ENCODE data around the gene CPE. TPM values are rescaled to one million over a fixed set of nuclear protein-coding genes. Genes with fewer than 3 reads are reported as not detected.
A peak's percentile ranks its signal among the peaks of the same experiment; 100 is the strongest.
"Not testable (repeated sequence)": the region's sequence is repeated elsewhere in the genome, so short reads cannot be mapped to it uniquely, and the experiment has no call there.

The CPE gene
- polyA plus RNA-seq, 1 donor (not counting 4 experiments of a cell fraction or from before 2014, with no cell fraction given) = 1.9 TPM

GRCh38 chr4:165335163-165335703 lies 43.6 kb upstream of the CPE start:
- H3K9ac ChIP-seq (ENCODE audit: control insufficient read depth, extremely low read depth, insufficient read depth, low read length) = no peak overlapping the region
- H2AFZ ChIP-seq (ENCODE audit: control insufficient read depth, low read length) = no peak overlapping the region
- no peaks in the 10 kb centered on the region for H3K27me3 ChIP-seq (ENCODE audit: control insufficient read depth, extremely low read depth, insufficient read depth, low read length)
- H4K20me1 ChIP-seq (ENCODE audit: control insufficient read depth, extremely low read depth, insufficient read depth, low read length) = peaks cover 53% of the 10 kb centered on the region
- H3K9me3 ChIP-seq (ENCODE audit: control insufficient read depth, low read depth, low read length) = no peaks in the 10 kb centered on the region
- H3K36me3 ChIP-seq (ENCODE audit: control insufficient read depth in 2 of 2, extremely low read depth in 1 of 2, insufficient read depth in 2 of 2, low read length in 2 of 2) = peaks cover 23 to 31% of the 10 kb centered on the region in 2 experiments
- H3K4me3 ChIP-seq (ENCODE audit: control insufficient read depth in 2 of 3, extremely low read depth in 1 of 3, insufficient read depth in 2 of 3, low read depth in 1 of 3, low read length in 3 of 3) = no peak overlapping the region
- dilution Hi-C loops (cut with MboI; ENCODE audit: extremely low pct_ligation_motif_present, low sequenced_read_pairs) = loop anchor here (25.0 kb wide), 1 partner anchor 127 kb away; no protein-coding TSS in a partner anchor
- H3K4me2 ChIP-seq (ENCODE audit: control insufficient read depth, extremely low read depth, insufficient read depth, low read depth, low read length) = no peak overlapping the region
- H3K79me2 ChIP-seq (ENCODE audit: control insufficient read depth, insufficient read depth, low read length) = peaks cover 72% of the 10 kb centered on the region
- FAIRE-seq (peak; percentile 48), DNase-seq (ENCODE audit: low read depth, low spot score) (no peak)
- H3K9me1 ChIP-seq (ENCODE audit: control insufficient read depth, extremely low read depth, insufficient read depth, low read length) = no peaks in the 10 kb centered on the region
- H3K27ac ChIP-seq (ENCODE audit: control insufficient read depth, insufficient read depth, low read length) = no peak overlapping the region
- TF ChIP-seq CTCF (optimal IDR thresholded peaks at IDR 0.05 in 1 of 3, IDR thresholded peaks at IDR 0.05 in 1 of 3, conservative IDR thresholded peaks at IDR 0.05 in 1 of 3; ENCODE audit: extremely low read depth in 1 of 3, insufficient read depth in 2 of 3, low read length in 3 of 3) (no peak), EZH2 (IDR thresholded peaks at IDR 0.05; ENCODE audit: low read length) (no peak)
- peaks cover 19% of the 10 kb centered on the region for H3K4me1 ChIP-seq (ENCODE audit: control insufficient read depth, extremely low read depth, insufficient read depth, low read length)

GRCh38 chr4:165336743-165337142 lies 42.1 kb upstream of the CPE start:
- no peaks in the 10 kb centered on the region for H3K9me3 ChIP-seq (ENCODE audit: control insufficient read depth, low read depth, low read length)
- dilution Hi-C loops (cut with MboI; ENCODE audit: extremely low pct_ligation_motif_present, low sequenced_read_pairs) = loop anchor here (25.0 kb wide), 1 partner anchor 126 kb away; no protein-coding TSS in a partner anchor
- peaks cover 38% of the 10 kb centered on the region for H4K20me1 ChIP-seq (ENCODE audit: control insufficient read depth, extremely low read depth, insufficient read depth, low read length)
- TF ChIP-seq EZH2 (IDR thresholded peaks at IDR 0.05; ENCODE audit: low read length) (no peak), CTCF (optimal IDR thresholded peaks at IDR 0.05 in 1 of 3, IDR thresholded peaks at IDR 0.05 in 1 of 3, conservative IDR thresholded peaks at IDR 0.05 in 1 of 3; ENCODE audit: extremely low read depth in 1 of 3, insufficient read depth in 2 of 3, low read length in 3 of 3) (no peak)
- H3K4me2 ChIP-seq (ENCODE audit: control insufficient read depth, extremely low read depth, insufficient read depth, low read depth, low read length) = no peak overlapping the region
- DNase-seq (ENCODE audit: low read depth, low spot score) = no peak
- no peak overlapping the region for H3K27ac ChIP-seq (ENCODE audit: control insufficient read depth, insufficient read depth, low read length)
- FAIRE-seq = peak; percentile 67
- H3K27me3 ChIP-seq (ENCODE audit: control insufficient read depth, extremely low read depth, insufficient read depth, low read length) = no peaks in the 10 kb centered on the region
- peaks cover 5% of the 10 kb centered on the region for H3K4me1 ChIP-seq (ENCODE audit: control insufficient read depth, extremely low read depth, insufficient read depth, low read length)
- peaks cover 57% of the 10 kb centered on the region for H3K79me2 ChIP-seq (ENCODE audit: control insufficient read depth, insufficient read depth, low read length)
- H2AFZ ChIP-seq (ENCODE audit: control insufficient read depth, low read length) = no peak overlapping the region
- H3K4me3 ChIP-seq (ENCODE audit: control insufficient read depth in 2 of 3, extremely low read depth in 1 of 3, insufficient read depth in 2 of 3, low read depth in 1 of 3, low read length in 3 of 3) = no peak overlapping the region
- peaks cover 23 to 24% of the 10 kb centered on the region in 2 experiments for H3K36me3 ChIP-seq (ENCODE audit: control insufficient read depth in 2 of 2, extremely low read depth in 1 of 2, insufficient read depth in 2 of 2, low read length in 2 of 2)
- no peak overlapping the region for H3K9ac ChIP-seq (ENCODE audit: control insufficient read depth, extremely low read depth, insufficient read depth, low read length)
- no peaks in the 10 kb centered on the region for H3K9me1 ChIP-seq (ENCODE audit: control insufficient read depth, extremely low read depth, insufficient read depth, low read length)

- H2AFZ ChIP-seq (ENCODE audit: control insufficient read depth, low read length); H3K36me3 ChIP-seq (ENCODE audit: control insufficient read depth in 2 of 2, extremely low read depth in 1 of 2, insufficient read depth in 2 of 2, low read length in 2 of 2); H3K4me3 ChIP-seq (ENCODE audit: control insufficient read depth in 2 of 3, extremely low read depth in 1 of 3, insufficient read depth in 2 of 3, low read depth in 1 of 3, low read length in 3 of 3); H3K4me1 ChIP-seq (ENCODE audit: control insufficient read depth, extremely low read depth, insufficient read depth, low read length); H3K9me1 ChIP-seq (ENCODE audit: control insufficient read depth, extremely low read depth, insufficient read depth, low read length); H3K9ac ChIP-seq (ENCODE audit: control insufficient read depth, extremely low read depth, insufficient read depth, low read length); H3K9me3 ChIP-seq (ENCODE audit: control insufficient read depth, low read depth, low read length); H3K79me2 ChIP-seq (ENCODE audit: control insufficient read depth, insufficient read depth, low read length); H3K4me2 ChIP-seq (ENCODE audit: control insufficient read depth, extremely low read depth, insufficient read depth, low read depth, low read length); DNase-seq (ENCODE audit: low read depth, low spot score); FAIRE-seq; H3K27me3 ChIP-seq (ENCODE audit: control insufficient read depth, extremely low read depth, insufficient read depth, low read length); H4K20me1 ChIP-seq (ENCODE audit: control insufficient read depth, extremely low read depth, insufficient read depth, low read length); H3K27ac ChIP-seq (ENCODE audit: control insufficient read depth, insufficient read depth, low read length): not testable (repeated sequence)
- dilution Hi-C loops (cut with MboI; ENCODE audit: extremely low pct_ligation_motif_present, low sequenced_read_pairs) = loop anchor here (25.0 kb wide), 1 partner anchor 120 kb away; no protein-coding TSS in a partner anchor
Measured at GRCh38 chr4:165342340-165342739, 36.5 kb upstream of the CPE start.

Data from keratinocyte (primary cell).